ENCODE measurements around the gene ACYP2. TPM values are rescaled to one million over a fixed set of nuclear protein-coding genes. Genes with fewer than 3 reads are reported as not detected.

The ACYP2 gene
- total RNA-seq, 1 donor from 2014 or later, result 11.8 TPM

- H3K36me3 Mint-ChIP-seq, result peaks cover 10% of the 10 kb centered on the region
- no peak for DNase-seq (ENCODE audit: low spot score in 2 of 2, unreplicated experiment in 2 of 2)
- peaks cover 16% of the 10 kb centered on the region for H3K9me3 Mint-ChIP-seq
- no peak overlapping the region for H3K27ac Mint-ChIP-seq
- TF ChIP-seq, protein P1, sequence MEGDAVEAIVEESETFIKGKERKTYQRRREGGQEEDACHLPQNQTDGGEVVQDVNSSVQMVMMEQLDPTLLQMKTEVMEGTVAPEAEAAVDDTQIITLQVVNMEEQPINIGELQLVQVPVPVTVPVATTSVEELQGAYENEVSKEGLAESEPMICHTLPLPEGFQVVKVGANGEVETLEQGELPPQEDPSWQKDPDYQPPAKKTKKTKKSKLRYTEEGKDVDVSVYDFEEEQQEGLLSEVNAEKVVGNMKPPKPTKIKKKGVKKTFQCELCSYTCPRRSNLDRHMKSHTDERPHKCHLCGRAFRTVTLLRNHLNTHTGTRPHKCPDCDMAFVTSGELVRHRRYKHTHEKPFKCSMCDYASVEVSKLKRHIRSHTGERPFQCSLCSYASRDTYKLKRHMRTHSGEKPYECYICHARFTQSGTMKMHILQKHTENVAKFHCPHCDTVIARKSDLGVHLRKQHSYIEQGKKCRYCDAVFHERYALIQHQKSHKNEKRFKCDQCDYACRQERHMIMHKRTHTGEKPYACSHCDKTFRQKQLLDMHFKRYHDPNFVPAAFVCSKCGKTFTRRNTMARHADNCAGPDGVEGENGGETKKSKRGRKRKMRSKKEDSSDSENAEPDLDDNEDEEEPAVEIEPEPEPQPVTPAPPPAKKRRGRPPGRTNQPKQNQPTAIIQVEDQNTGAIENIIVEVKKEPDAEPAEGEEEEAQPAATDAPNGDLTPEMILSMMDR (IDR thresholded peaks at IDR 0.05; ENCODE audit: unreplicated experiment), result no peak
- peaks cover 8% of the 10 kb centered on the region for H3K4me1 Mint-ChIP-seq
- H3K4me3 Mint-ChIP-seq, result no peak overlapping the region
- H3K27me3 Mint-ChIP-seq (ENCODE audit: low read depth), result no peaks in the 10 kb centered on the region
Observed at GRCh38 chr2:54233832-54234649, 118.6 kb downstream of the ACYP2 start.

GRCh38 chr2:54237428-54237827 is 122.0 kb downstream of the ACYP2 start:
- Mint-ChIP-seq H3K4me1 (no peaks in the 10 kb centered on the region), H3K27ac (no peak overlapping the region), H3K4me3 (no peak overlapping the region), H3K27me3 (ENCODE audit: low read depth) (no peaks in the 10 kb centered on the region), H3K36me3 (peaks cover 8% of the 10 kb centered on the region), H3K9me3 (peaks cover 14% of the 10 kb centered on the region)
- TF ChIP-seq, protein P1 (IDR thresholded peaks at IDR 0.05; ENCODE audit: unreplicated experiment), result no peak
- DNase-seq (ENCODE audit: low spot score in 2 of 2, unreplicated experiment in 2 of 2), result no peak

- H3K27me3 Mint-ChIP-seq (ENCODE audit: low read depth), result no peaks in the 10 kb centered on the region
- TF ChIP-seq, protein P1 (IDR thresholded peaks at IDR 0.05; ENCODE audit: unreplicated experiment), result no peak
- H3K4me1 Mint-ChIP-seq, result no peaks in the 10 kb centered on the region
- H3K4me3 Mint-ChIP-seq, result no peak overlapping the region
- peaks cover 6% of the 10 kb centered on the region for H3K36me3 Mint-ChIP-seq
- DNase-seq (ENCODE audit: low spot score in 2 of 2, unreplicated experiment in 2 of 2), result no peak
- no peak overlapping the region for H3K27ac Mint-ChIP-seq
- H3K9me3 Mint-ChIP-seq, result peaks cover 12% of the 10 kb centered on the region
Observed at GRCh38 chr2:54239427-54239826, 124.0 kb downstream of the ACYP2 start.

DNA sequence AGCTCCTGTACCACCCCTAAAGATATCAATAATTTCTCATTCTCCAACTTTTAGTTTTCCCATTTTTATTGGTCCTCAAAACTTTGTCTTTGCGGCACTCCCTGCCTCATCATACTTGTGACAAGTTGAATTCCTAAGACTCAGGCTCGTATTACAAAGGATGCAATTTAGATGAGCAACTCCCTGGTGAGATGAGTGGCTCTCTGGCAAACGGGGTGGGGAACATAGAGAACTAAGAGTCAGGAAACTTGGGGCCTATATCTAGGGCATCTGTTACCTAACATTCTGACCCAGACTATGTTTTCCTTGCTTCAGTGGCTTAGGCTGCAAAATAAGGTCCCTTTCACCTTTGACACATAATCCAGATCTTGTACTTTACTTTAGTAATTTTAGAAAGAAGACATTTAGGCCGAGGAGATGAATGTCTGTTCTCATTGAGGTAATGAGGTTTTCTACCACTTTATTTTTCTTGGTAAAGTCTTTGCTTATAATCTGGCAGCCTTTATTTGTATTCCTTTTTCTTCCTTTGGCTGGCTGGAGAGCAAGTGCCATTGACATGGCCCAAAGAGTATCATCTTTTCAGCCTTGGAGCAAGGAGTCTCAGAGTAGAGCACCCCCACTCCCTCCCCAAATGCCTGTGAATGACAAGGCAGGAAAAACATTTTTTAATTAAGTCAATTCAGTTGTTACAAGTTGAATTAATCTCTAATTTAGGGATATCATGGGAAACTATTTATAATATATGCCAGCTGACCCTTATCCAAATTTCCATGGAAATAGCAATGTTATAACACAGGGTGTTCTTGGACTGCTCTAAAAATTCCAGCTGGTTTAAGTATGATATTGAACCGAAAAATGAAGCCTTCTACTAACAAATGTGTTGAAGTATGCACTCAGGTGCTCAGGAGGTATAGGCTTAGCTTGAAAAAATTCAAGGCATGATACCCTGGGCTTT is 125.4 kb downstream of the ACYP2 start:
- Mint-ChIP-seq H3K4me1 (no peaks in the 10 kb centered on the region), H3K27me3 (ENCODE audit: low read depth) (no peaks in the 10 kb centered on the region), H3K27ac (no peak overlapping the region), H3K9me3 (peaks cover 20% of the 10 kb centered on the region), H3K36me3 (peaks cover 6% of the 10 kb centered on the region), H3K4me3 (no peak overlapping the region)
- DNase-seq (ENCODE audit: low spot score in 2 of 2, unreplicated experiment in 2 of 2), result no peak
- TF ChIP-seq, protein P1 (IDR thresholded peaks at IDR 0.05; ENCODE audit: unreplicated experiment), result no peak

GRCh38 chr2:54247115-54247514 is 131.7 kb downstream of the ACYP2 start:
- TF ChIP-seq, protein P1 (IDR thresholded peaks at IDR 0.05; ENCODE audit: unreplicated experiment), result no peak
- no peak for DNase-seq (ENCODE audit: low spot score in 2 of 2, unreplicated experiment in 2 of 2)
- H3K27me3 Mint-ChIP-seq (ENCODE audit: low read depth), result no peaks in the 10 kb centered on the region
- H3K4me3 Mint-ChIP-seq, result no peak overlapping the region
- H3K9me3 Mint-ChIP-seq, result peaks cover 8% of the 10 kb centered on the region
- H3K4me1 Mint-ChIP-seq, result no peaks in the 10 kb centered on the region
- no peak overlapping the region for H3K27ac Mint-ChIP-seq
- H3K36me3 Mint-ChIP-seq, result no peaks in the 10 kb centered on the region
